Activated gamma-delta T cell treated with anti-CD3 and anti-CD28 coated beads, Interleukin-2, amount 50 U/mL, for 16 hours (primary cell): ENCODE results near the gene PGBD5.

Experiments
- DNase-seq: peaks from one replicate; pipeline ENCODE4 v3.0.0-alpha.2; 2020; ENCODE audit warnings: low read depth

Gene PGBD5

GRCh38 chr1:230279583-230279945 lies 146.6 kb downstream of the PGBD5 start:
- DNase-seq = no peak

- DNase-seq = no peak
These were observed 147.1 kb downstream of the PGBD5 start for GRCh38 chr1:230278871-230279582.

GRCh38 chr1:230278376-230278775 lies 147.8 kb downstream of the PGBD5 start:
- no peak for DNase-seq

- no peak for DNase-seq
These were observed 148.7 kb downstream of the PGBD5 start for GRCh38 chr1:230277201-230278025.

GRCh38 chr1:230276401-230276800 lies 149.7 kb downstream of the PGBD5 start:
- DNase-seq = no peak

GRCh38 chr1:230274254-230274653 lies 151.9 kb downstream of the PGBD5 start:
- DNase-seq = no peak

- no peak for DNase-seq
These were observed 152.9 kb downstream of the PGBD5 start for GRCh38 chr1:230273141-230273710.

- DNase-seq = no peak
These were observed 153.6 kb downstream of the PGBD5 start for GRCh38 chr1:230272557-230272956.

- DNase-seq = no peak
These were observed 154.7 kb downstream of the PGBD5 start for GRCh38 chr1:230271300-230272035.

- no peak for DNase-seq
These were observed 155.4 kb downstream of the PGBD5 start for GRCh38 chr1:230270559-230271281.

GRCh38 chr1:230270185-230270558 lies 156.0 kb downstream of the PGBD5 start:
- no peak for DNase-seq

- DNase-seq = no peak
These were observed 157.6 kb downstream of the PGBD5 start for GRCh38 chr1:230268371-230269170.

- DNase-seq = no peak
These were observed 158.6 kb downstream of the PGBD5 start for GRCh38 chr1:230267338-230268065.

GRCh38 chr1:230266456-230266855 lies 159.7 kb downstream of the PGBD5 start:
- DNase-seq = no peak

- DNase-seq = no peak
These were observed 160.7 kb downstream of the PGBD5 start for GRCh38 chr1:230265200-230266115.
